Measurements from ENCODE around the gene LAIR2. TPM values are rescaled to one million over a fixed set of nuclear protein-coding genes. Genes with fewer than 3 reads are reported as not detected.

LAIR2 gene
- total and polyA plus RNA-seq, 2 experiments from 2014 or later = not detected

GRCh38 chr19:54493967-54494585 lies 8.6 kb upstream of the LAIR2 start:
- no peak for DNase-seq (ENCODE audit: low spot score)
- no peak for TF ChIP-seq EZH2 (IDR thresholded peaks at IDR 0.05; ENCODE audit: low read depth, unreplicated experiment)
- TF ChIP-seq, protein P1, sequence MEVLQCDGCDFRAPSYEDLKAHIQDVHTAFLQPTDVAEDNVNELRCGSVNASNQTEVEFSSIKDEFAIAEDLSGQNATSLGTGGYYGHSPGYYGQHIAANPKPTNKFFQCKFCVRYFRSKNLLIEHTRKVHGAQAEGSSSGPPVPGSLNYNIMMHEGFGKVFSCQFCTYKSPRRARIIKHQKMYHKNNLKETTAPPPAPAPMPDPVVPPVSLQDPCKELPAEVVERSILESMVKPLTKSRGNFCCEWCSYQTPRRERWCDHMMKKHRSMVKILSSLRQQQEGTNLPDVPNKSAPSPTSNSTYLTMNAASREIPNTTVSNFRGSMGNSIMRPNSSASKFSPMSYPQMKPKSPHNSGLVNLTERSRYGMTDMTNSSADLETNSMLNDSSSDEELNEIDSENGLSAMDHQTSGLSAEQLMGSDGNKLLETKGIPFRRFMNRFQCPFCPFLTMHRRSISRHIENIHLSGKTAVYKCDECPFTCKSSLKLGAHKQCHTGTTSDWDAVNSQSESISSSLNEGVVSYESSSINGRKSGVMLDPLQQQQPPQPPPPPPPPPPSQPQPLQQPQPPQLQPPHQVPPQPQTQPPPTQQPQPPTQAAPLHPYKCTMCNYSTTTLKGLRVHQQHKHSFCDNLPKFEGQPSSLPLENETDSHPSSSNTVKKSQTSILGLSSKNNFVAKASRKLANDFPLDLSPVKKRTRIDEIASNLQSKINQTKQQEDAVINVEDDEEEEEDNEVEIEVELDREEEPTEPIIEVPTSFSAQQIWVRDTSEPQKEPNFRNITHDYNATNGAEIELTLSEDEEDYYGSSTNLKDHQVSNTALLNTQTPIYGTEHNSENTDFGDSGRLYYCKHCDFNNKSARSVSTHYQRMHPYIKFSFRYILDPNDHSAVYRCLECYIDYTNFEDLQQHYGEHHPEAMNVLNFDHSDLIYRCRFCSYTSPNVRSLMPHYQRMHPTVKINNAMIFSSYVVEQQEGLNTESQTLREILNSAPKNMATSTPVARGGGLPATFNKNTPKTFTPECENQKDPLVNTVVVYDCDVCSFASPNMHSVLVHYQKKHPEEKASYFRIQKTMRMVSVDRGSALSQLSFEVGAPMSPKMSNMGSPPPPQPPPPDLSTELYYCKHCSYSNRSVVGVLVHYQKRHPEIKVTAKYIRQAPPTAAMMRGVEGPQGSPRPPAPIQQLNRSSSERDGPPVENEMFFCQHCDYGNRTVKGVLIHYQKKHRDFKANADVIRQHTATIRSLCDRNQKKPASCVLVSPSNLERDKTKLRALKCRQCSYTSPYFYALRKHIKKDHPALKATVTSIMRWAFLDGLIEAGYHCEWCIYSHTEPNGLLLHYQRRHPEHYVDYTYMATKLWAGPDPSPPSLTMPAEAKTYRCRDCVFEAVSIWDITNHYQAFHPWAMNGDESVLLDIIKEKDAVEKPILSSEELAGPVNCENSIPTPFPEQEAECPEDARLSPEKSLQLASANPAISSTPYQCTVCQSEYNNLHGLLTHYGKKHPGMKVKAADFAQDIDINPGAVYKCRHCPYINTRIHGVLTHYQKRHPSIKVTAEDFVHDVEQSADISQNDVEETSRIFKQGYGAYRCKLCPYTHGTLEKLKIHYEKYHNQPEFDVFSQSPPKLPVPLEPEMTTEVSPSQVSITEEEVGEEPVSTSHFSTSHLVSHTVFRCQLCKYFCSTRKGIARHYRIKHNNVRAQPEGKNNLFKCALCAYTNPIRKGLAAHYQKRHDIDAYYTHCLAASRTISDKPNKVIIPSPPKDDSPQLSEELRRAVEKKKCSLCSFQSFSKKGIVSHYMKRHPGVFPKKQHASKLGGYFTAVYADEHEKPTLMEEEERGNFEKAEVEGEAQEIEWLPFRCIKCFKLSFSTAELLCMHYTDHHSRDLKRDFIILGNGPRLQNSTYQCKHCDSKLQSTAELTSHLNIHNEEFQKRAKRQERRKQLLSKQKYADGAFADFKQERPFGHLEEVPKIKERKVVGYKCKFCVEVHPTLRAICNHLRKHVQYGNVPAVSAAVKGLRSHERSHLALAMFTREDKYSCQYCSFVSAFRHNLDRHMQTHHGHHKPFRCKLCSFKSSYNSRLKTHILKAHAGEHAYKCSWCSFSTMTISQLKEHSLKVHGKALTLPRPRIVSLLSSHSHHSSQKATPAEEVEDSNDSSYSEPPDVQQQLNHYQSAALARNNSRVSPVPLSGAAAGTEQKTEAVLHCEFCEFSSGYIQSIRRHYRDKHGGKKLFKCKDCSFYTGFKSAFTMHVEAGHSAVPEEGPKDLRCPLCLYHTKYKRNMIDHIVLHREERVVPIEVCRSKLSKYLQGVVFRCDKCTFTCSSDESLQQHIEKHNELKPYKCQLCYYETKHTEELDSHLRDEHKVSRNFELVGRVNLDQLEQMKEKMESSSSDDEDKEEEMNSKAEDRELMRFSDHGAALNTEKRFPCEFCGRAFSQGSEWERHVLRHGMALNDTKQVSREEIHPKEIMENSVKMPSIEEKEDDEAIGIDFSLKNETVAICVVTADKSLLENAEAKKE (CRISPR knock-in tag; IDR thresholded peaks at IDR 0.05) = no peak
- TF ChIP-seq ZNF114 (CRISPR knock-in tag; IDR thresholded peaks at IDR 0.05) = no peak
- TF ChIP-seq CREB1 (CRISPR knock-in tag; IDR thresholded peaks at IDR 0.05; ENCODE audit: low read depth) = no peak
- TF ChIP-seq JUNB (IDR thresholded peaks at IDR 0.05; ENCODE audit: unreplicated experiment) = no peak
- TF ChIP-seq EZH2phosphoT487 (IDR thresholded peaks at IDR 0.05; ENCODE audit: unreplicated experiment) = no peak
- no peak for TF ChIP-seq ZNF331 (CRISPR knock-in tag; IDR thresholded peaks at IDR 0.05; ENCODE audit: low read depth)
- TF ChIP-seq STAT1 (IDR thresholded peaks at IDR 0.05; ENCODE audit: unreplicated experiment) = no peak
- TF ChIP-seq, protein P2, sequence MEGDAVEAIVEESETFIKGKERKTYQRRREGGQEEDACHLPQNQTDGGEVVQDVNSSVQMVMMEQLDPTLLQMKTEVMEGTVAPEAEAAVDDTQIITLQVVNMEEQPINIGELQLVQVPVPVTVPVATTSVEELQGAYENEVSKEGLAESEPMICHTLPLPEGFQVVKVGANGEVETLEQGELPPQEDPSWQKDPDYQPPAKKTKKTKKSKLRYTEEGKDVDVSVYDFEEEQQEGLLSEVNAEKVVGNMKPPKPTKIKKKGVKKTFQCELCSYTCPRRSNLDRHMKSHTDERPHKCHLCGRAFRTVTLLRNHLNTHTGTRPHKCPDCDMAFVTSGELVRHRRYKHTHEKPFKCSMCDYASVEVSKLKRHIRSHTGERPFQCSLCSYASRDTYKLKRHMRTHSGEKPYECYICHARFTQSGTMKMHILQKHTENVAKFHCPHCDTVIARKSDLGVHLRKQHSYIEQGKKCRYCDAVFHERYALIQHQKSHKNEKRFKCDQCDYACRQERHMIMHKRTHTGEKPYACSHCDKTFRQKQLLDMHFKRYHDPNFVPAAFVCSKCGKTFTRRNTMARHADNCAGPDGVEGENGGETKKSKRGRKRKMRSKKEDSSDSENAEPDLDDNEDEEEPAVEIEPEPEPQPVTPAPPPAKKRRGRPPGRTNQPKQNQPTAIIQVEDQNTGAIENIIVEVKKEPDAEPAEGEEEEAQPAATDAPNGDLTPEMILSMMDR (conservative IDR thresholded peaks at IDR 0.05; ENCODE audit: low read depth in 2 of 2) = no peak
- TF ChIP-seq, protein P3, sequence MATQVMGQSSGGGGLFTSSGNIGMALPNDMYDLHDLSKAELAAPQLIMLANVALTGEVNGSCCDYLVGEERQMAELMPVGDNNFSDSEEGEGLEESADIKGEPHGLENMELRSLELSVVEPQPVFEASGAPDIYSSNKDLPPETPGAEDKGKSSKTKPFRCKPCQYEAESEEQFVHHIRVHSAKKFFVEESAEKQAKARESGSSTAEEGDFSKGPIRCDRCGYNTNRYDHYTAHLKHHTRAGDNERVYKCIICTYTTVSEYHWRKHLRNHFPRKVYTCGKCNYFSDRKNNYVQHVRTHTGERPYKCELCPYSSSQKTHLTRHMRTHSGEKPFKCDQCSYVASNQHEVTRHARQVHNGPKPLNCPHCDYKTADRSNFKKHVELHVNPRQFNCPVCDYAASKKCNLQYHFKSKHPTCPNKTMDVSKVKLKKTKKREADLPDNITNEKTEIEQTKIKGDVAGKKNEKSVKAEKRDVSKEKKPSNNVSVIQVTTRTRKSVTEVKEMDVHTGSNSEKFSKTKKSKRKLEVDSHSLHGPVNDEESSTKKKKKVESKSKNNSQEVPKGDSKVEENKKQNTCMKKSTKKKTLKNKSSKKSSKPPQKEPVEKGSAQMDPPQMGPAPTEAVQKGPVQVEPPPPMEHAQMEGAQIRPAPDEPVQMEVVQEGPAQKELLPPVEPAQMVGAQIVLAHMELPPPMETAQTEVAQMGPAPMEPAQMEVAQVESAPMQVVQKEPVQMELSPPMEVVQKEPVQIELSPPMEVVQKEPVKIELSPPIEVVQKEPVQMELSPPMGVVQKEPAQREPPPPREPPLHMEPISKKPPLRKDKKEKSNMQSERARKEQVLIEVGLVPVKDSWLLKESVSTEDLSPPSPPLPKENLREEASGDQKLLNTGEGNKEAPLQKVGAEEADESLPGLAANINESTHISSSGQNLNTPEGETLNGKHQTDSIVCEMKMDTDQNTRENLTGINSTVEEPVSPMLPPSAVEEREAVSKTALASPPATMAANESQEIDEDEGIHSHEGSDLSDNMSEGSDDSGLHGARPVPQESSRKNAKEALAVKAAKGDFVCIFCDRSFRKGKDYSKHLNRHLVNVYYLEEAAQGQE (IDR thresholded peaks at IDR 0.05; ENCODE audit: unreplicated experiment) = no peak
- no peak for TF ChIP-seq ETS1 (IDR thresholded peaks at IDR 0.05)
- no peak for TF ChIP-seq POLR2AphosphoS5 (IDR thresholded peaks at IDR 0.05; ENCODE audit: low read depth)
- no peak for TF ChIP-seq NANOG (IDR thresholded peaks at IDR 0.05; ENCODE audit: borderline replicate concordance)
- Histone ChIP-seq H3K36me3 (ENCODE audit: insufficient read depth) (no peaks in the 10 kb centered on the region), H3K79me2 (replicated peaks; ENCODE audit: insufficient read depth) (no peaks in the 10 kb centered on the region), H2AFZ (no peak overlapping the region), H3K4me2 (no peak overlapping the region), H3F3A (replicated peaks; ENCODE audit: low read depth) (no peaks in the 10 kb centered on the region), H3K27me3 (ENCODE audit: insufficient read depth) (no peaks in the 10 kb centered on the region), H3K27ac (ENCODE audit: low read depth) (no peak overlapping the region), H4K20me1 (replicated peaks; ENCODE audit: insufficient read depth) (no peaks in the 10 kb centered on the region), H3K4me3 (no peak overlapping the region), H3K4me1 (ENCODE audit: insufficient read depth) (no peaks in the 10 kb centered on the region), H3K9me2 (ENCODE audit: insufficient read depth) (no peaks in the 10 kb centered on the region)
- Mint-ChIP-seq H3K4me3 (no peak overlapping the region), H3K9me3 (peaks cover 99% of the 10 kb centered on the region), H3K36me3 (ENCODE audit: low read depth) (peaks cover 26% of the 10 kb centered on the region; the same call in 2 of the 3 replicates), H3K4me1 (no peaks in the 10 kb centered on the region), H3K27me3 (ENCODE audit: insufficient read depth, low read depth, poor library complexity) (peaks cover 3% of the 10 kb centered on the region), H3K27ac (no peak overlapping the region)
- ATAC-seq = no peak
